Osteocyte (in vitro differentiated cells): Measurements from ENCODE around the gene CDC42EP1. TPM values are rescaled to one million over a fixed set of nuclear protein-coding genes. Genes with fewer than 3 reads are reported as not detected.
"Not testable (repeated sequence)": the region's sequence is repeated elsewhere in the genome, so short reads cannot be mapped to it uniquely, and the experiment has no call there.

Source experiments
- DNase-seq: peaks from one replicate; pipeline ENCODE4 v3.0.0; 2021; ENCODE audit warnings: mixed read lengths; ENCODE audit not compliant: unreplicated experiment; ENCODE audit errors: extremely low spot score
- H3K27ac Mint-ChIP-seq: one replicate; pipeline ENCODE4 v1.8.0; 2021; ENCODE audit warnings: mild to moderate bottlenecking, mixed read lengths; ENCODE audit not compliant: unreplicated experiment
- H3K27me3 Mint-ChIP-seq: one replicate; pipeline ENCODE4 v1.8.0; 2021; ENCODE audit warnings: mixed read lengths; ENCODE audit not compliant: unreplicated experiment
- H3K36me3 Mint-ChIP-seq: one replicate; pipeline ENCODE4 v1.8.0; 2021; ENCODE audit warnings: mixed read lengths; ENCODE audit not compliant: unreplicated experiment
- H3K4me1 Mint-ChIP-seq: one replicate; pipeline ENCODE4 v1.8.0; 2021; ENCODE audit warnings: mixed read lengths; ENCODE audit not compliant: unreplicated experiment
- H3K4me3 Mint-ChIP-seq: one replicate; pipeline ENCODE4 v1.8.0; 2021; ENCODE audit warnings: mild to moderate bottlenecking, moderate library complexity, mixed read lengths; ENCODE audit not compliant: unreplicated experiment
- H3K9me3 Mint-ChIP-seq: one replicate; pipeline ENCODE4 v1.8.0; 2021; ENCODE audit warnings: mixed read lengths; ENCODE audit not compliant: unreplicated experiment
- CTCF ChIP-seq: fragments of 200-600 bp; sonication (generic); IDR thresholded peaks from 2 replicates; pipeline ENCODE4 v1.5.0; 2021; ENCODE audit warnings: antibody characterized with exemption, mild to moderate bottlenecking, moderate library complexity
- total RNA-seq: library from RNA; stranded (reverse); gene quantifications from 2 replicates; pipeline ENCODE4 v1.2.1, GENCODE V29; 2021

Gene CDC42EP1
- total RNA-seq, 1 donor from 2014 or later = 282 TPM

- H3K36me3 Mint-ChIP-seq = no peaks in the 10 kb centered on the region
- no peak for DNase-seq
Observed at GRCh38 chr22:37529652-37530345, 30.5 kb upstream of the CDC42EP1 start.

GRCh38 chr22:37533995-37534394 lies 26.3 kb upstream of the CDC42EP1 start:
- Mint-ChIP-seq H3K36me3 (no peaks in the 10 kb centered on the region), H3K4me3 (no peak overlapping the region), H3K27me3 (no peaks in the 10 kb centered on the region), H3K9me3 (no peaks in the 10 kb centered on the region), H3K27ac (peak overlapping the region; percentile 85), H3K4me1 (peaks cover 27% of the 10 kb centered on the region)
- DNase-seq = no peak
- no peak for TF ChIP-seq CTCF

More at GRCh38 chr22:37529652-37530345, 30.5 kb upstream of the CDC42EP1 start:
- no peak overlapping the region for H3K4me3 Mint-ChIP-seq
- H3K9me3 Mint-ChIP-seq = no peaks in the 10 kb centered on the region
- H3K27ac Mint-ChIP-seq = no peak overlapping the region
- H3K27me3 Mint-ChIP-seq = no peaks in the 10 kb centered on the region
- TF ChIP-seq CTCF = no peak
- H3K4me1 Mint-ChIP-seq = peaks cover 42% of the 10 kb centered on the region

GRCh38 chr22:37534445-37534844 lies 25.8 kb upstream of the CDC42EP1 start:
- Mint-ChIP-seq H3K27me3 (no peaks in the 10 kb centered on the region), H3K36me3 (no peaks in the 10 kb centered on the region), H3K9me3 (no peaks in the 10 kb centered on the region), H3K4me1 (peaks cover 30% of the 10 kb centered on the region), H3K27ac (peak overlapping the region; percentile 85), H3K4me3 (no peak overlapping the region)
- DNase-seq = no peak
- TF ChIP-seq CTCF = no peak

GRCh38 chr22:37535159-37535558 lies 25.1 kb upstream of the CDC42EP1 start:
- Mint-ChIP-seq H3K4me3 (no peak overlapping the region), H3K36me3 (no peaks in the 10 kb centered on the region), H3K9me3 (no peaks in the 10 kb centered on the region), H3K4me1 (peaks cover 32% of the 10 kb centered on the region), H3K27ac (no peak overlapping the region), H3K27me3 (no peaks in the 10 kb centered on the region)
- DNase-seq = no peak
- TF ChIP-seq CTCF = no peak

GRCh38 chr22:37538590-37539357 lies 21.5 kb upstream of the CDC42EP1 start:
- peak; percentile 98 for DNase-seq
- Mint-ChIP-seq H3K4me1 (peaks cover 47% of the 10 kb centered on the region), H3K36me3 (no peaks in the 10 kb centered on the region), H3K27ac (peak overlapping the region; percentile 64), H3K4me3 (no peak overlapping the region), H3K27me3 (no peaks in the 10 kb centered on the region), H3K9me3 (no peaks in the 10 kb centered on the region)
- TF ChIP-seq CTCF = peak; percentile 96

- H3K9me3 Mint-ChIP-seq, H3K27me3 Mint-ChIP-seq, DNase-seq, H3K36me3 Mint-ChIP-seq, H3K27ac Mint-ChIP-seq, H3K4me3 Mint-ChIP-seq: not testable (repeated sequence)
- peaks cover 45% of the 10 kb centered on the region for H3K4me1 Mint-ChIP-seq
Observed at GRCh38 chr22:37539790-37540189, 20.5 kb upstream of the CDC42EP1 start.

GRCh38 chr22:37542416-37542815 lies 17.9 kb upstream of the CDC42EP1 start:
- not testable (repeated sequence) for H3K27me3 Mint-ChIP-seq, H3K9me3 Mint-ChIP-seq, H3K36me3 Mint-ChIP-seq, DNase-seq
- Mint-ChIP-seq H3K4me1 (peaks cover 69% of the 10 kb centered on the region), H3K27ac (peak overlapping the region; percentile 82), H3K4me3 (peak overlapping the region; percentile 27)
